Effector CD8-positive, alpha-beta T cell (primary cell): ENCODE measurements around the gene SLC1A4.

Experiments used
- DNase-seq: peaks from one replicate; lab custom pipeline; 2025; lab: John Stamatoyannopoulos, UW

The SLC1A4 gene

DNA sequence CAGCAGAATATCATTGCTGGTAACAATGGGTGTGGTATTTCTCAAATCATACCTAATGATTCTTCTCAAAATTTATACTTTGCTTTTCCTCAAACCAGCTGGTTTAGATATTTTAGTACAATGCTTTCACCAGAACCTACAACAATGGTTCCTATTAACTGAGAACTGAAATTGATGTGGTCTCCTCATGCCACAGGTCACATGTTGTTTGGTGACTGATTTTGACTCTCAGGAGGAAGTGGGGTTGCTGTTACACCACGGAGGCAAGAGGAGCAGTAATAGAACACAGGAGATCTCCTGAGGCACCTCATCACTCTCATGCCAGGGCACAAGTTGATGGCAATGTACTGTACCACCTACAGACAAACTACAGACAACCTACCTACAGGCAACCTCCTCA lies 64.0 kb downstream of the SLC1A4 start:
- DNase-seq, result no peak

- DNase-seq, result no peak
Observed at GRCh38 chr2:65054749-65055421, 65.7 kb downstream of the SLC1A4 start.

GRCh38 chr2:65055422-65056214 lies 66.4 kb downstream of the SLC1A4 start:
- DNase-seq, result peak; percentile 64

- DNase-seq, result peak; percentile 93
Observed at GRCh38 chr2:65056215-65057053, 67.2 kb downstream of the SLC1A4 start, which contains the start of gene CEP68. CEP68 (plus strand) TSS chr2:65056416; CDS start chr2:65069445, 13,029 bp downstream.

DNA sequence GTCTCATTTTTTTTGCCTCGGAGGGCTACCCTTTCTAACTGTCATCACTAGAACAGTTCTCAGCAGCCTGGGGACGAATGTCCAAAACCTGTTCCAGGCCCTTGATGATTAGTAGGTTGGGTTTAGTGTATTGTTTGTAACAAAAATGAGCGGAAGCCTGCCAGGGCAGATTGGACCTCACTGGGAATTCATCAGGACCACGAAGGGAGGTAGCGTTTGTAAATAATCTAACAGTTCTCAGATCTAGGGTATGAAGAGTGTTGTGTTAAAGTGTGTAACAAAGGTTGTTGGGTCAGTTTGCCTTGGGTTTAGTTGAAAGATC lies 67.8 kb downstream of the SLC1A4 start:
- no peak for DNase-seq

GRCh38 chr2:65057391-65058052 lies 68.3 kb downstream of the SLC1A4 start:
- peak; percentile 15 for DNase-seq

GRCh38 chr2:65059071-65059470 lies 69.9 kb downstream of the SLC1A4 start:
- no peak for DNase-seq

DNA sequence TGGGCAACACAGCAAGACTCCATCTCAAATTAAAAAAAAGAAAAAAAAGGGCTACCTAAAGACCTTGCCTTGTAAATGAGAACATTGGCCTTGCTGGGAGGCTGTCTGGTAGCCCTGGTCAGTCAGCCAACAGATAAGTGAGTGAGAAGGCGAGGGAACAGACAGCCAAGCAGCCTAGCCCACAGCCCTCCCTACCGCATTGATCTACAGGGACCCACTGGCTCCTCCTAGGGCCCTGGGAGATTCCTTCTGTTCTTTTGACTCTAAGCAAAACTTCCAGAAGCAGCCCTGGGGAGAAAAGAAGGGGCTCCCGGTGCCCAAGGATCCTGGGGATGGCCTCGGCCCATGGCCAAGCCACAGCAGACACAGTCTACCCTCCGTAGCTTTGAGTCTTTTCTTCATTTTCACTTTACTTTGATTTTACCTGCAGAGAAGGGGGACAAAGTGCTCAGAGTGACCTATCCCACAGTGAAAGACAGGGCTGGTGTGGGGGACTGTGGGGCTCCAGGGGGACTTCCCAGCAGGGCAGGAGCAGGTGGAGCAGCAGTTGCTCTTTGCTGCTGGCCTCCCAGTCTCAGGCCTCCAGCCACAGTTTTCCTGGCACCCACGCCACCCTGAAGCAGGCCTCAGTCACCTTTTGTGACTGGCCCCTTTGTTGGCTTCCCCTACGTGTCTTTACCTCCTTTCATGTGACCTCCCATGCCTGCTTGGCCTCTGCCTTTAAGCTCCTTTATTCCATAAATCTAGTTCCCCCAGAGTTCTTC lies 72.1 kb downstream of the SLC1A4 start:
- DNase-seq, result no peak

- no peak for DNase-seq
Observed at GRCh38 chr2:65061910-65062339, 72.7 kb downstream of the SLC1A4 start.

DNA sequence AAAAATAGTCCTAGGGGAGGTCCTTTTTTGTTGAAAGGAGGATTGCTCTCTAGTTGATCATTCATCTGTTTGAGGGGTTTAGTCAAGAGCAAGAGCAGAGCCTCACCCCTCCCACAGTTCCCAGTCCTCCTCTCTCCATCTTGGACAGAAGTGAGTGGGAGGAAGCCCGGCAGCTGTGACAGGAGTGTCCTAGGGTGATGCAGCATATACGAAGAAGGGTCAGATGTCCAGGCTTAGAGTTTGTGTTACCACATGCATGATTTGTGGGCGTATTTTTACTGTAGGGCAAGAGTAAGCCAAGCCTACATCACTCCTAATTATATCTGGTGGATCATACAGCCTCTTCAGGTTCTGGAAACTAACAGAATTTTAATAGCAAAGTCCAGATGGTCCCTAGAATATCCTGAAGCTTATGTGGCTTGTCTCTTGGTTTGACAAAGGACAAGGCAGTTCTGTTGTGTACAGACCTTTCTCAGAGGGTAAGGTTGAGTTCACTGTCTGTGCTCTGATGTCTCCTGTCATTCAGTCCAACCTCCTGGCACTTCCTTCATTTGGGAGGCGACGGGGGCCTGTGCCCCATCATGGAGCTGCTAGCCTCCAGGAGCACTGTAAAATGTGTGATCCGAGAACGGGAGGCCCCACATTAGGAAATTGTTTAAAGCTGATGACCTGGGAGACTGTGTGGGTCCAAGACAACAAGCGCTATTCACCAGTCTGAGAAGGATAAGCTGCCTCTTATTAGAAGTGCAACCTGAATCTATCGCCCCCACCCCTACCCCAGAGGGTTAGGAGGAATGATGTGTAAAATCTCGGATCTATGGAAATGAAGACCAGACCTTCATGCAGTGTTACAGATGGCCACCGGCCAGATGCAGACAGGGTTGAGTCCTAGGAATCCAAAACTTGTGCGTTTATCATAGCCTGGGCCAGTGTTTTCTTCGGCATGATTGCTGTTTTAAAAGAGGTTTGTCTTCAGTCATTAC lies 73.9 kb downstream of the SLC1A4 start:
- no peak for DNase-seq

DNA sequence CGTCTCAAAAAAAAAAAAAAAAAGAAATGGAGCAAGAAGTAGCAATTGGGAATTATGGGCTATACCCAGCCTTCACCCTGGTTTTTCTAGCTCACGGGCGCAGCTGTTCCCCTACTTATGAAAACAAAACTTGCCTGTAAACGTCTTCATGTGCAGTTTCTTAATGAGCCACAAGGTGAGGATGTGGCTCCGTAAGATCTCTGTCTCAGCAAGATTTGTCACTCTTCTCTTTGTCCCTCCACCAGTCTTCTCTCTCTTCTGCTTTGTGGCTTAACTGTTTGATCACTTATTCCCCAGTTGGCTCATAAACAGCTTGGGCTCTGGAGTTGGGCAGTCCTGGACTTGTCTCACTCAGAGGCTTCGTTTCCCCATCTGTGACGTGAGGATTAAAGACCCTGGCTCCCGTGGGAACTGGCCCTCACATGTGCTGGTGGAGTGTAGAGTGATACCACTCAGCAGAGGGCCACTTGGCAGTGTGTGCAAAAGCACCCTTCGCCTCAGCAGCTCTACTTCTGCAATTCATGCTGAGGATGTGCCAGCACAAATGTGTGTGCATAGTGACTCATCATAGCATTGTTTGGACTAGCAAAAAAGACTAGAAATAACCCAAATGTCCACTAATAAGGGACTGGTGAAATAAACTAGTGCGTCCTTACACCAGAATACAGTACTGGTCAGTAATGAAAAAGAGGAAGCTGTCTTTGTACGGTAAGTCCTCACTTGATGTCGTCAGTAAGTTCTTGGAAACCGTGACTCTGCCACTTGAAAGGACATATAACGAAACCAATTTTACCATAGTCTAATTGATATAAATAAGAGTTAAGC lies 75.7 kb downstream of the SLC1A4 start:
- no peak for DNase-seq

- no peak for DNase-seq
Observed at GRCh38 chr2:65067806-65068553, 78.8 kb downstream of the SLC1A4 start.

DNA sequence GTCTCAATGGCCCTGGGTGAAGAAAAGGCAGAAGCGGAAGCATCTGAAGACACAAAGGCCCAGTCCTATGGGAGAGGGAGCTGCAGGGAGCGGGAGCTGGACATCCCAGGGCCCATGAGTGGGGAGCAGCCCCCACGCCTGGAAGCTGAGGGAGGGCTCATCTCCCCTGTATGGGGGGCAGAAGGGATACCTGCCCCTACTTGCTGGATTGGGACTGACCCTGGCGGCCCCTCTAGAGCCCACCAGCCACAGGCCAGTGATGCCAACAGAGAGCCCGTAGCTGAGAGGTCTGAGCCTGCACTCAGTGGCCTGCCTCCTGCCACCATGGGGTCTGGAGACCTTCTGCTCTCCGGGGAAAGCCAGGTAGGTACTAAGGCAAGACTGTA lies 80.2 kb downstream of the SLC1A4 start:
- DNase-seq, result no peak

DNA sequence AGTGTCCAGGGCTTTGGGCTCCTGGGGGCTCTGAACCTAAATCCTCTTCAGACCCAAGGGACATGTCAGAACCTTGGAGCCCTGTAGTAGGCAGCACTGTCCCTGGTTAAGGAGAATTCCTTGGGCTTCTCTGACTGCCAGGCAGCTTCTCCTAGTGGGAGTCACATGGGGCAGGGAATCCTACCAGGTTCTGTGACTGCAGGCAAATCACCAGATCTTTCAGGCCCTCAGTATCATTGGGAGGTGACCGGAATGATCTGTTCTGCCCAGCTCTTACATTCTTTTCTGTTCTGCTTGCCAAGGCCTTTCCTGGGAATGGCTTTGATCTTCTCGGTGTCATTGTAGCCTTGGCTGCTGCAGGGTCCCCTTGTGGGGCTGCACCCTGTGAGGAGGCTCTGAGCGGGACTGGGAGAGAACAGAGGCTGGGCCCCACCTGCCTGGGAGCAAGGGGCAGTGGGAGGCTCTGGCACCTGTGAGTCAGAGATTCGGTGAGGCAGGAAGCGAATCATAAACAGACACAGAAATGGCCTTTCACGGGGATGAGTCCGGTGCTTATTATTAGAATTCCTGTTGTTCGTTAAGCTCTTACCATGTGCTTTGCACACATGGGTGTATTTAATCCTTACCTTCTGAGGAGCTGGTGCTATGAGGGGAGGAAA lies 81.1 kb downstream of the SLC1A4 start:
- no peak for DNase-seq

GRCh38 chr2:65070856-65071255 lies 81.7 kb downstream of the SLC1A4 start:
- DNase-seq, result no peak

DNA sequence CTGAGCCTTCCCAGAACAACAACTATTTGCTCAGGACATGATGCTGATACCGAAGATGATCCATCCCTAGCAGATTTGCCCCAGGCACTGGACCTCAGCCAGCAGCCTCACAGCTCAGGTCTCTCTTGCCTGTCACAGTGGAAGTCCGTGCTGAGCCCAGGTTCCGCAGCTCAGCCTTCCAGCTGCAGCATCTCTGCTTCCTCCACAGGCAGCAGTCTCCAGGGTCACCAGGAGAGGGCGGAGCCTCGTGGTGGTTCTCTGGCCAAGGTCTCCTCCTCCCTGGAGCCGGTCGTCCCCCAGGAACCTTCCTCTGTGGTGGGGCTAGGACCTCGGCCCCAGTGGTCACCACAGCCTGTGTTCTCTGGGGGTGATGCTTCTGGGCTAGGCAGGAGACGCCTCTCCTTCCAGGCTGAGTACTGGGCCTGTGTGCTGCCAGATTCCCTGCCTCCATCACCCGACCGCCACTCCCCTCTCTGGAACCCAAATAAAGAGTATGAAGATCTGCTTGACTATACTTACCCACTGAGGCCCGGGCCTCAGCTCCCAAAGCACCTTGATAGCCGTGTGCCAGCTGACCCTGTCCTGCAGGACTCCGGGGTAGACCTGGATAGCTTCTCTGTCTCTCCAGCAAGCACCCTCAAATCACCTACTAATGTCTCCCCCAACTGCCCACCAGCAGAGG lies 82.4 kb downstream of the SLC1A4 start:
- DNase-seq, result no peak
